Epidermal melanocyte (primary cell): ENCODE results near the gene KDM3A.

ENCODE experiments used
- DNase-seq: peaks from one replicate; pipeline ENCODE4 v3.0.0; 2011; ENCODE audit warnings: low spot score; ENCODE audit not compliant: insufficient read length

Gene KDM3A, protein sequence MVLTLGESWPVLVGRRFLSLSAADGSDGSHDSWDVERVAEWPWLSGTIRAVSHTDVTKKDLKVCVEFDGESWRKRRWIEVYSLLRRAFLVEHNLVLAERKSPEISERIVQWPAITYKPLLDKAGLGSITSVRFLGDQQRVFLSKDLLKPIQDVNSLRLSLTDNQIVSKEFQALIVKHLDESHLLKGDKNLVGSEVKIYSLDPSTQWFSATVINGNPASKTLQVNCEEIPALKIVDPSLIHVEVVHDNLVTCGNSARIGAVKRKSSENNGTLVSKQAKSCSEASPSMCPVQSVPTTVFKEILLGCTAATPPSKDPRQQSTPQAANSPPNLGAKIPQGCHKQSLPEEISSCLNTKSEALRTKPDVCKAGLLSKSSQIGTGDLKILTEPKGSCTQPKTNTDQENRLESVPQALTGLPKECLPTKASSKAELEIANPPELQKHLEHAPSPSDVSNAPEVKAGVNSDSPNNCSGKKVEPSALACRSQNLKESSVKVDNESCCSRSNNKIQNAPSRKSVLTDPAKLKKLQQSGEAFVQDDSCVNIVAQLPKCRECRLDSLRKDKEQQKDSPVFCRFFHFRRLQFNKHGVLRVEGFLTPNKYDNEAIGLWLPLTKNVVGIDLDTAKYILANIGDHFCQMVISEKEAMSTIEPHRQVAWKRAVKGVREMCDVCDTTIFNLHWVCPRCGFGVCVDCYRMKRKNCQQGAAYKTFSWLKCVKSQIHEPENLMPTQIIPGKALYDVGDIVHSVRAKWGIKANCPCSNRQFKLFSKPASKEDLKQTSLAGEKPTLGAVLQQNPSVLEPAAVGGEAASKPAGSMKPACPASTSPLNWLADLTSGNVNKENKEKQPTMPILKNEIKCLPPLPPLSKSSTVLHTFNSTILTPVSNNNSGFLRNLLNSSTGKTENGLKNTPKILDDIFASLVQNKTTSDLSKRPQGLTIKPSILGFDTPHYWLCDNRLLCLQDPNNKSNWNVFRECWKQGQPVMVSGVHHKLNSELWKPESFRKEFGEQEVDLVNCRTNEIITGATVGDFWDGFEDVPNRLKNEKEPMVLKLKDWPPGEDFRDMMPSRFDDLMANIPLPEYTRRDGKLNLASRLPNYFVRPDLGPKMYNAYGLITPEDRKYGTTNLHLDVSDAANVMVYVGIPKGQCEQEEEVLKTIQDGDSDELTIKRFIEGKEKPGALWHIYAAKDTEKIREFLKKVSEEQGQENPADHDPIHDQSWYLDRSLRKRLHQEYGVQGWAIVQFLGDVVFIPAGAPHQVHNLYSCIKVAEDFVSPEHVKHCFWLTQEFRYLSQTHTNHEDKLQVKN (N-terminal part only)

DNA sequence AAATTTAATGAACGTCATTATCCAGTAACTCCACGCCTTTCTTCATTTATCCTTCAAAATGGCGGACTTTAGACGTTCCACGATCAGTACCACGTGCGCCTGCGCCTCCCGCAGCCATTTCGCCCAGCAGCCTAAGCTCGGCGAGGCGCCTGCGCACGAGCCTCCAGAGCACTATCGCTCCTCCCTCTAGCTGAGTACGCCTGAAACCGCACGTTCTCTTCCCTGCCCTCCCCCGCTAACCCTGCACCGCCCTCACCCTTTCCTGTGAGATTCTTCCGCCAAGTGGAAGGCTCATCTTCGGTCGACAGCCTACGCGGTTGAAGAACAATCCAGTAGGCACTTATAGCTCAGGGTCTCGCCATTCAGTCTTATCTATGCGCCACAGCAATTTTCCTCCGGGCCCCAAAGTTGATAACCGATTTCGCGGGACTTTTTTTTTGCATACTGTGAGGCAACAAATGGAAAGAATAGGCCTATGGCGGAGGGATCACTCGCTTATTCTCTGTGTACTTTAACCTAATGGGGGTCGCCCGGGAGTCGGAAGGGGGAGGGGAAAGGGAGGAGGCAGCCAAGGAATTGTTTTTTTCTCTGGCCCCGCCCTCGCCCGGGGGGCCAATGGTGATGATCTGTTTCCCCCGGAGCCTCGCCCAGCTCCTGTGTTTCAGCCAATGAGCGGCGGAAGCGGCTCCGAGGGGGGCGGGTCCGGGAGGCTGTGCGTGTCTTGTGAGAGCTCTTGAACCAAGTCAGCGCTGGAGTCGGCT lies at the start of gene KDM3A:
KDM3A (plus strand) TSS at position 741 of the 761 bp plus-strand sequence. CDS start 677 bp downstream, outside the sequence.
- peak; percentile 84 for DNase-seq

DNA sequence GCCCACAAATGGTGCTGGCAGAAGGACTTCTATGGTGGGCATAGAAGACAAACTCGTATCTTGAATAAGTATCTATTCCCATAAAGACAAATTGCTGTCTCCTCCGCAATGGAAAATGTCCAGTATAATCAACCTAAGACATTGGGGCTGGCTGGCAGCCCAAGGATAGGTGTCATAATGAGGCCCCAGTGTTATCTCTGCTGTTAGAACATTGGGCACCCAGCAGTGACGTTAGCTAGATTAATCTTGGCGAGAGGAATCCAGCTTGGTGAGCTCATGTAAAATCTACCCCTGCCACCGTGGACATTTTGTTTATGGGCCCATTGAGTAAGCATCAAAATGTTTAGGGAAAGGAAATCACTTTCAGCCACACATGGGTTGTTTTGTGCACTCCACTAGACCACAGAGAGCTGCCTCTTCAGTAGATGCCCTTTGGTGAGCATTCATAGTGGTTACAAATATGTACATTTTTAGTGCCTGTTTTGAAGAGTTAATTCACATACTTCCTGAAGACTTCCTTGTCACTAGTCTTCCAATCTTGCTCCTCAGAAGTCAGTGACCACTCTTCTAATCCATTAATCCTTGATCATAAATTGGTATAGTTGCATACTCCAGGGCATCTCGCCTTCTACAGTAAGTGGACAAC lies 48.2 kb upstream of the KDM3A start:
- DNase-seq = no peak

DNA sequence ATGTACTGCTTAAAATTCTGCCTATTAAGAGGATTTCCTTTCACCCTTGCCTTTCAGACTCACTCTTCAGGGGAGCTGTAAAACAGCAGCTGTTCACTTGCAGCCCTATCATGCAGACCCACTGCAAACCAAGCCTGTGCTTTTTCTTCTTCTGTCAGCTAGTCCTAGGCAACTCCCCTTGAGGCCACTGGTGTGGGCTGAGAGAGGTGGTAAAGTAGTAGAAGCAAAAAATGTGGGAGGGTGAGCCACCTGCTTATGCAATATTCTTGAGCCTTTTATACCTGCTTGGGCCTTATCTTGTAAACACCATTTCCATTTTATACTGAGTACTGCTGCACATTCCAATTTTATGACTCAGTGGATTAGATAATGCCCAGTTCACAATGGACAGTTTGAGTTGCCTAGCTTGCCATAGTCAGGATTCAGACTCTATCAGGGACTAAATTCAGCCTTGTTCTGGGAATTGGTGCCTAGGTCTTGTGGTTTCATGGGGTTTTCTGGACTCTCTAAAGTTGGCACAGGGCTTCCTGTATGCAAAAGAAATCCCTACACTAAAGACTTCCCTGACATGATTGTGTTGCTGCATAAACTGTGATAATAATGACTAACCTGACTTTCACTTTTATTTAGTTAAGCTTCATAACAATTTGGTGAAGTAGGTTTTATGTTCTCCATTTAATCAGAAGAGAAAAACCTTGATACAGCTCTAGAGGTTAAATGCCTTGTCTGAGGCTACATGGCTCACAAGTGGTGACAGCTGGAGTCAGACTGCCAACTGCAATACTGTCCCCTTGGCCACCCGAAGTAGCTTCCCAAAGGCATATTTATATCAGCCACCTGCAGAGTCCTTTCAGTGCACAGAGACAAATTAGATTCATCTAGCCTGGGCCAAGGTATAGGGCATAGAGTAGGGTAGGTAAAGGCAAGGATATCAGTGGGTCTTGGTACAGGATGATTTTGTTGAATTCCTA lies 47.4 kb upstream of the KDM3A start:
- no peak for DNase-seq

DNA sequence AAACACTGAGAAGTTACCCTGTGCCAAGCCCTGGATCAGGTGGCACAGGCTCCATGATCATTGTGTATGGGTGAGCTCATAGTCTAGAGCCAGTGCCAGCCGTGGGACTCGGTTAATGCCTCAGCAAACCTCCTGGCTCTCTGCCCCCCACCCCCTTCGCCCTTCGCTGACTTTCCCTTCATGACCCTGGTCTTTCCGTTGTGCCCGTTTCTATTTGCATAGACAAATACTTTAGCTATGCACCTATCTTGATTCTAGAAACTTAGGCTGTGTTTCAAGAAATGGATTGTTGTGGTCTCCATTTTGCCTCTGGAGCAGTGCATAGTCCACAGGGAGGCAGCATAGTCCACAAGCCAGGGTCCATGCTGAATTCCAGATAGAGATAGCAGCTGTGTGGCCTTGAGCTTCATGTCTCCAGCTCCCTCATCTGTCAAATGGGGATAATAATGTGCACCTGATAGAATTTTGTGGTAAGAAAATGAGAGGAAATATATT lies 44.8 kb upstream of the KDM3A start:
- no peak for DNase-seq

DNA sequence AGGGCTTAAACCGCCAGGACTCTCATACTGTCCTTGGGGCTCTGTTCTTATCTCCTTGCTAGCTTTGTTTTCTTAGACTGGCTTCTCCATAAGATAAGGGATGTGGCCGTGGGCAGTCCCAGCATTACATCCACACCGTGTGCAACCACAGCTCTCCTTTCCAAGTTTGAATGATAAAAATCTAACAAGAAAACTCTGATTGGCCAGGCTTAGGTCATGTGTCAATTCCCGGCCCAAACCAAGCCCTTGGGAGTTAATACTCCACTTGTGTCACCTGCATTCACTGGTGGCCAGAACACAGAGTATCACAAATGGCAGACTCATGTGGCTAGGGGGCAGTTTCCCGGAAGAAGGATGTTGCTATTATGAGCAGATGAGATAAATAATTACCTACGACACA lies 43.2 kb upstream of the KDM3A start:
- no peak for DNase-seq

DNA sequence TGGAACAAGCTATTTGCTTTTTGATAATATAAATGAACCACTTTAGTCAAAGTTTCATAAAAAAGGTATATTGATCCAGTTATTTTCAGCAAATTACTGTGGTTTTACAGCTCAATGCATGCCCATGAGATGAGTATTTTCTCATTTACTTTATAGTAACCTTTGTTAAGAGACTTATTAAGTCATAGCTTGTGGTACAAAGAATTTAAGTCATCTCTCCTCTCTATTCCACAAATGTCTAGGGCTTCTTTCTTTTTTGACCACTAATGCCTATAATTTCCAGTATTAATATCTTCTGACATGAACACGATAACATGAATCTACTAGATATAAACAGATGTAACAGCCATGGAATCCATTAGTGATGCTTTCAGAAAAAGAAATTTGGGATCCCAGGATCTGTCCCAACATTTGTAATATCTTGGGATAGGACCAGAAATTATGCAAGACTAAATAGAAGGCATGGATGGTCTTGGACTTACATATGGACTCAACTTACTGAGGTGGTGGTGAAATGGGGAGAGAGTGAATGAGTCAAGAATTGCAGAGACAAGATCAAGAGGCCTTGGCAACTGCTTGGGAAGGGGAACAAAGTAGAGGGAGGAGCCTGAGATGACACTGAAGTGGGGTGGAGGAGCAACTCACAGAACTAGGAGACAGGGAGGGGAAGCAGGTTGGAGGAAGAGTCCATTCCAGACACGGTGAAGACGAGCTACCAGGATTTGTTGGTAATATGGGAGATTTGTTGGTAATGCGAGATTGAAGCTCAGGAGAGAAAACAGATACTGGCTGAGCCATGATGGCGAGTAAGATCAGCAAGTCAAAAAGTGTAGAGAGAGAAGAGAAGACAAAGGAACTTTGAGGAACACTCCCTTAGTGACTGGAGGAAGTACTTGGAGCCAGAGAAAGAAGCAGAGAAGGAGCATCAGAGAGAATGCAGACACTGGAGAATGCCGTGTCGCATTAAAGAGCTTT lies 42.4 kb upstream of the KDM3A start:
- no peak for DNase-seq

DNA sequence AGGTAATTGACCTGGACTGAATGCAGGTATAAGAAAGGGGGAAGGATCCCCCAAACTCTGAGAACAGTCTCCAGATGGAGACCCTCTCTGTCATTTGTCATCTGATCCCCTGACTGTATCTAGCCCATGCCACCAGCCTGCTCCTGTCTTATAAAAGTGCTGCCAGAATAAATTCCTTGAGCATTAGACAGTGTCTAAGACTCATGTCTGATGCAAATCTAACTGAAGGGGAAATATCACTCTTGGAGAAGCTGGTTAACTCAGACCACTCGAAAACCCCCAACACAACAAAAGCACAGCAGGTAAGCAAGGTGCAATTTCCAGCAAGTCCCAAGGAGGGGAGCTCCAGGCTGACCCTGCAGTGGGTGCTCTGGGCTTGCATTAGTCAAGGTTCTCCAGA lies 40.9 kb upstream of the KDM3A start:
- DNase-seq = no peak

DNA sequence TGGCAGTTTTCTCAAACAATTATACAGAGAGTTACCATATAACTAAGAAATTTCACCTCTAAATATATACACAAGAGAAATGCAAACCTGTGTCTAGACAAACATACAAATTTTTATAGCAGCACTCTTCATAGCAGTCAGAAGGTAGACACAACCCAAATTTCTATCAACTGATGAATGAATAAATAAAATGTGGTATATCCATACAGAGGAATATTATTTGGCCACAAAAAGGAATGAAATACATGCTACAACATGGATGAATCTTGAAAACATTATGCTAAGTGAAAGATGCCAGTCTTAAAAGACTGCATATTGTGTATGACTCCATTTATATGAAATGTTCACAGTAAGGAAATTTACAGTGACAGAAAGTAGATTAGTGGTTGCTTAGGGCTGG lies 30.6 kb upstream of the KDM3A start:
- no peak for DNase-seq

DNA sequence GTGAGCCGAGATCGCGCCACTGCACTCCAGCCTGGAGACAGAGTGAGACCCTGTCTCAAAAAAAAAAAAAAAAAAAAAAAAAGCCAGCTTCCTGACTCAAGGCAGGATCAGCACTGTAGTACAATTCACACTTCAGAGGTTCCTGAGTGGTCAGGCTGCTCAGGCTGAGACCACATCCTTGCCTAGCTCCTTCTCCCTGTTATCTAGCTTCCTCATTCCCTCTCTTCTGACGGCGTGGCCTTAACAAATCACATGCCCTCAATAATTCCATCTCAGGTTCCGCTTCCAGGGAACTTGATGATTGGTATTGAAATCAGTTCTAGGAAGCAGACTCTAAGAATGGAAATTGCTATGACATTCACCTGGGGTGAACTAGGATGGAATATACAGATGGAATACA lies 29.8 kb upstream of the KDM3A start:
- no peak for DNase-seq

DNA sequence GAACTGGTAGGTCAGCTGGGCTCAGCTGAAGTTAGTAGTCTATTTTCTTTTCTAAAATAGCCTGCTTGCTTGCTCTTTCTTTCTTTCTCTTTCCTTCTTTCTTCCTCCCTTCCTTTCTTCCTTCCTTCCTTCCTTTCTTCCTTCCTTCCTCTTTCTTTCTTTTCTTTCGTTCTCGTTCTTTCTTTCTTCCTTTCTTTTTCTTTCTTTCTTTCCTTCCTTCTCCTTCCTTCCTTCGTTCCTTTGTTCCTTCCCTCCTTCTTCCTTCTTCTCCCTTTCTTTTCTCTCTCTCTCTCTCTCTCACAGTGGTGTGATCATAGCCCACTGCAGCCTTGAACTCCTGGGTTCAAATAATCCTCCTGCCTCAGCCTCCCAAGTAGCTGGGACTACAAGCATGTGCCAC lies 29.2 kb upstream of the KDM3A start:
- DNase-seq = no peak

DNA sequence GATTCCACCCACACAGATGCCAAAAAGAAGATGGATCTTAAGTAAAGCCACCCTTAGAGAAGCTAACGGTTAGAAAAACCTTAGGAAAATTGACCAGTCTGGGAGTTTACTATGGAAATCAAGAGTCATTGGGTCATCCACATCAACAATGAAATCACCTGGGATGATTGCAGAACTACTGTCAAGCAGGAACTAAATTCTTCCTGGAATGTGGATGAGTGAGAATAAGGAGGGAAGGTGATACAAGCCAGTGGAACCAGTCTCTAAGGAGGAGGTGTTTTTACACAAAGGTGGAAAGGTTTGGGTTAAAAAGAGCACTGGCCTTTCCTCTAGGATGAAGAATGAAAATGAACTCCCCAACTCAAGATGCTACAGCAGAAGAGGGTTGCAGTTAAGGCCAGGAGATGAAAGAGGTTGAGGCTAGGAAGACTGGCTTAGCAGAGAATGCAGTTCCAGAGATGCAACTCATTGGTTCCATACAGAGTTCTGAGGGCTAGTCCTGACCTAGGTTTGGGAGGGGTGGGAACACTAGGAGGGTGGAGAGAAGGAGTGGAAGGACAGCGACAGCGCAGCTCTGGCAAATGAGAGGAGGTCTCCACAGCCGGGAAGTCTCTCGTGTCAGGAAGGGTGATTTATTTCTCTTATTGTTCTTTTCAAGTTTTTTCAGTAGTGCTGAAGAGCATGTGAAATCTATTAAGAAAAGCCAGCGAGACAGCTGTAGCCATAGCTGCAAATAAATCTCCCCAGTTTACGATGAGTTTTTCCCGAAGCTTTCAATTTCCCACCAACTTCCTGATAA lies 27.7 kb upstream of the KDM3A start:
- no peak for DNase-seq

DNA sequence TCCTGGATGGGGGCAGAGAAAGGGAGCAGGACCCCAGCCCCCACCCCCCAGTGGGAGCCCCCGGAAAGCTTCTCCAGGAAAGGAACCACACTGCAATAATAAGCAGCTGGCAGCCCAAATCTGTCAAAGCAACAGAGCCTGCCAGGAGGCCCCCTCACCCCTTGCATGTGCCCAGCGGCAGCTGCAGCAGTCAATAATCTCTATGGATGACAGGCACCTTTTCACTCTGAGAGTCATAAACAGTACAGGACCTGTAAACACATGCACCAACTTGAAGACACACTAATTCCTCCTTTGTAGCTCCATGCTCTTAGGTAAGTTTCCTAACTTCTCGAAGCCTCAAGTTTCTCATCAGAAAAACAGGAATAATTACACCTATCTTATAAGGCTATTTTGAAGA lies 26.2 kb upstream of the KDM3A start:
- DNase-seq = no peak

DNA sequence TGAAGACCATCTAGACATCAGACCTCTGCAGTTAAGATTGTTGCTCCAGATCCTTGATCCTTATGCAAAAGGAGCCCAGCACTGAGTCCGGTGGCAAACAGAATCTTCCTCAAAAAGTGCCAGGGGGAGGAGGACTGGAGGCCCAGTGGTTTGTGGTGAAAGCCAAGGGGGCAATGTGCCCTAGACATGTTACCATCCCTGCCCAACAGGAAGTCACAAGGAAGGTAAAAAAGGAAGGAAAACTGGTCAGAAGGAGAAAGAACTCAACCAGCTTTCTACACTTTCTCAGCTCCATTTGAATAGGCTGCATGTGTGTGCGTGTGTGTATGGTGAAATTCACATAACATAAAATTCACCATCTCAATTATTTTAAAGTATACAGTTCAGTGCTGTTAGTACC lies 25.0 kb upstream of the KDM3A start:
- DNase-seq = no peak

DNA sequence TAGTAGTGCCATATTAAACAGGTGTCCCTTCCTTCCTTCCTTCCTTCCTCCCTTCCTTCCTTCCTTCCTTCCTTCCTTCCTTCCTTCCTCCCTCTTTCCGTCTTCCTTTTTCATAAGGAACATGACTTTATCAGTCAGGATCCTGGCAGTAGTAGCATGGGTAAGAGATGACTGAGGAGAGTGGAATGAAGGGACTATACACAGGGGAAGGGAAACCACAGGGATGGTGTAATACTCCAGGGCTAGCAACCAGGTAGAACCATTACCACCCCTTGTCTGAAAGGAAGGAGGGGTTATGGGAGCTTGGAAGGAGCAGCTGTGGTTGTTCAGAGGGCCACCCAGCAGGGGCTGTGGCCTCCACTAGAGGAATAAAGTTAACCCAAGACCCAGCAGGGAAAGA lies 23.2 kb upstream of the KDM3A start:
- no peak for DNase-seq

DNA sequence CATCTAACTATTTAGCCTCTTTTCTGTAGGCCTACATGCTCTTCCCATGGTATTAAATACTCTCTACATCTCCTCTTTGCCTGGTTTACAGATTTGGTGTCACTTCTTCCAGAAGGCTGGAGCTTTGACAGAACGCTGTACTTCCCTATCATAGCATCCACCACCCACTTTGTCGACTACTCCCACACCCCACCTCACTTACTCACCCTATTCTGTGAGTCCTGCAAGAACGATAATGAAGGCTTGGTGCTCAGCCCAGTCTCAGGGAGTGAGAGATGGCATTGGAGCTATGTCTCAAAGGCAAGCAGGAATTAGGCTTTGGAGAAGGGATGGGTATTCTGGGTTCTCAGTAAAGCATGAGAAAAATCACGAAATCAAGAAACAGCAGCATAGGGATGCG lies 20.3 kb upstream of the KDM3A start:
- no peak for DNase-seq

DNA sequence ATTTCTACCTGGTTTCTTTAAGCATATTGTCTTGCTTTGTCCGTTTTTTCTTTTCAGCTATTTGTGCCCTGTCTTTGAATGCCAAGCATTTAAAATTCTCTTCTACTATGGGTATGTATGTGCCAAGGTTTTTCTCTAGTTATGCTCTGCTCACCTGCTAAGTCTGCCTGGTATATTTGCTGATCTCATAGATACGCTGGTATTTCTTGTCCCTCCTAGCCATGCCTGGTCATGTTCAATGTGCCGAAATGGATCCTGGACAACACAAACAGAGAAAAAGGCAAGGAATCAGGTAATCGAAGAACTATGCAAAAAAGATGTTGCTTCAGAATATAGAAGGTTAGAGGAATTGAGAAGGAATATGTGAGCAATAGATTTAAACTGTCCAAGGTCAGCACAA lies 14.9 kb upstream of the KDM3A start:
- no peak for DNase-seq

DNA sequence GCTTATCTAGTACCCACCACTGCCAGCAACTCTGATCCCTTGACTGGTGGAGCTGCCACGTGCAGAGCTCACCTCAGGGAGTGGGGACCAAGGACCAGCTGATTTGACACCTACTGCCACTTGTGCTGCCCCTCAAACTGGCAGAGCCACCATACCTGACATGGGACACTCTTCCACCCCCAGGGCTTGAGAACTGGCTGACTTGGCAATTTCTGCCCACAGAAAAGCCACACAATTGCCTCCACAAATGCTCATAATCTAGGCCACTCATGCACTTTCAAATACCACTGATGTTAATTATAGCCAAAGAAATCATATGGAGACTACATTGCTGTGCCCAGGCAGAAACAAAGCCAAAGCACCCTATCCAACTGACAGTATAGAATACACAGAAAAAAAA lies 11.8 kb upstream of the KDM3A start:
- DNase-seq = no peak
